ENCODE data around the gene TM7SF3.
A peak's percentile ranks its signal among the peaks of the same experiment; 100 is the strongest.
"Not testable (repeated sequence)": the region's sequence is repeated elsewhere in the genome, so short reads cannot be mapped to it uniquely, and the experiment has no call there.

The TM7SF3 gene

DNA sequence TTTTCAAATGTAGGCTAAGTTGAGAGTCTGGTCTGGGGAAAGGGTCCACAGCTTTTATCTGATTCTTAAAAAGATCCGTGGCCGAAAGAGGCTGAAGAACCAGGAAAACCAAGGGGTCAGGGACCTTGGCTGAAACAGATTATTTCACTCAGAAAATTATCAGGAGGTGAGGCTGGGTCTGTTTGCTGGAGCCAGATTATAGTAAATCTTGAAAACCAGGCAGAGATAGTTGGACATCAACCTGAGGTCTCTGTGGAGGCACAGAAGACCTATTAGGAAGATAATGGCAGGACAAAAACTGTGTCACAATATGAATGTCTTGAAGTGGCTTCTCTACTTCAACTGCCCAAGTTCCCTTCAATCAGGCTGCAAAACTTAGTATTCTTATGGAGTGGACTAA is 6.6 kb upstream of the TM7SF3 start:
- H3K4me1 ChIP-seq (ENCODE audit: low read depth, poor library complexity, severe bottlenecking): peaks cover 25% of the 10 kb centered on the region
- no peak overlapping the region for H3K4me2 ChIP-seq
- no peaks in the 10 kb centered on the region for H3K27me3 ChIP-seq (ENCODE audit: insufficient read depth, low read depth)
- no peak overlapping the region for H3K4me3 ChIP-seq (IDR thresholded peaks at IDR 0.05; ENCODE audit: insufficient read depth, low read depth, low read length)
- H3K9ac ChIP-seq: no peak overlapping the region
- TF ChIP-seq, protein P1, sequence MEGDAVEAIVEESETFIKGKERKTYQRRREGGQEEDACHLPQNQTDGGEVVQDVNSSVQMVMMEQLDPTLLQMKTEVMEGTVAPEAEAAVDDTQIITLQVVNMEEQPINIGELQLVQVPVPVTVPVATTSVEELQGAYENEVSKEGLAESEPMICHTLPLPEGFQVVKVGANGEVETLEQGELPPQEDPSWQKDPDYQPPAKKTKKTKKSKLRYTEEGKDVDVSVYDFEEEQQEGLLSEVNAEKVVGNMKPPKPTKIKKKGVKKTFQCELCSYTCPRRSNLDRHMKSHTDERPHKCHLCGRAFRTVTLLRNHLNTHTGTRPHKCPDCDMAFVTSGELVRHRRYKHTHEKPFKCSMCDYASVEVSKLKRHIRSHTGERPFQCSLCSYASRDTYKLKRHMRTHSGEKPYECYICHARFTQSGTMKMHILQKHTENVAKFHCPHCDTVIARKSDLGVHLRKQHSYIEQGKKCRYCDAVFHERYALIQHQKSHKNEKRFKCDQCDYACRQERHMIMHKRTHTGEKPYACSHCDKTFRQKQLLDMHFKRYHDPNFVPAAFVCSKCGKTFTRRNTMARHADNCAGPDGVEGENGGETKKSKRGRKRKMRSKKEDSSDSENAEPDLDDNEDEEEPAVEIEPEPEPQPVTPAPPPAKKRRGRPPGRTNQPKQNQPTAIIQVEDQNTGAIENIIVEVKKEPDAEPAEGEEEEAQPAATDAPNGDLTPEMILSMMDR (conservative IDR thresholded peaks at IDR 0.05; ENCODE audit: low read depth, low read length): no peak
- H3K36me3 ChIP-seq (ENCODE audit: insufficient read depth): no peaks in the 10 kb centered on the region
- peaks cover 26% of the 10 kb centered on the region for H3K79me2 ChIP-seq (ENCODE audit: insufficient read depth, low read depth)
- no peak overlapping the region for H2AFZ ChIP-seq (ENCODE audit: low read depth)
- H4K20me1 ChIP-seq (ENCODE audit: insufficient read depth): no peaks in the 10 kb centered on the region
- H3K27ac ChIP-seq: no peak overlapping the region

DNA sequence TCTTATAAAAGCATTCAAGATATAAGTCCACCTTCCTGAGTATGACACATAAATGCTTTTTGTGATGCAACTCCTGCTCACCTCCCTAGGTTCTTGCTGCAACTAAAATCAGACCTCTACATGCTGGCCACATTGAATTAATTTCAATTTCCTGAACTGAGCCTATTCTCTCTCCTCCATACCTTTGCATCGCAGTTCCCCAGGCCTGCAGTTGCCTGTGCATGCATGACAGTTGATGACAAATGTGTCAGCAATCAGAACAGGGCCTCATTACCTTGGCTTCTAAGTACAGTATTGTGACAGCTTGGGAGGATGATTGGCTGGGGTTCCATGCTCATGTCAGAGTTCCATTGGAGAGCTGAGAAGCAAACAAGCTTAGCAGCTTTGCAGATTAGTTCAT is 3.9 kb upstream of the TM7SF3 start:
- Histone ChIP-seq H4K20me1 (ENCODE audit: insufficient read depth) (no peaks in the 10 kb centered on the region), H3K79me2 (ENCODE audit: insufficient read depth, low read depth) (no peaks in the 10 kb centered on the region), H3K36me3 (ENCODE audit: insufficient read depth) (no peaks in the 10 kb centered on the region), H3K4me3 (IDR thresholded peaks at IDR 0.05; ENCODE audit: insufficient read depth, low read depth, low read length) (no peak overlapping the region), H3K27ac (no peak overlapping the region), H3K4me1 (ENCODE audit: low read depth, poor library complexity, severe bottlenecking) (peaks cover 21% of the 10 kb centered on the region), H3K9ac (no peak overlapping the region), H3K4me2 (no peak overlapping the region), H3K27me3 (ENCODE audit: insufficient read depth, low read depth) (no peaks in the 10 kb centered on the region), H2AFZ (ENCODE audit: low read depth) (no peak overlapping the region)
- TF ChIP-seq, protein P1 (conservative IDR thresholded peaks at IDR 0.05; ENCODE audit: low read depth, low read length): no peak

DNA sequence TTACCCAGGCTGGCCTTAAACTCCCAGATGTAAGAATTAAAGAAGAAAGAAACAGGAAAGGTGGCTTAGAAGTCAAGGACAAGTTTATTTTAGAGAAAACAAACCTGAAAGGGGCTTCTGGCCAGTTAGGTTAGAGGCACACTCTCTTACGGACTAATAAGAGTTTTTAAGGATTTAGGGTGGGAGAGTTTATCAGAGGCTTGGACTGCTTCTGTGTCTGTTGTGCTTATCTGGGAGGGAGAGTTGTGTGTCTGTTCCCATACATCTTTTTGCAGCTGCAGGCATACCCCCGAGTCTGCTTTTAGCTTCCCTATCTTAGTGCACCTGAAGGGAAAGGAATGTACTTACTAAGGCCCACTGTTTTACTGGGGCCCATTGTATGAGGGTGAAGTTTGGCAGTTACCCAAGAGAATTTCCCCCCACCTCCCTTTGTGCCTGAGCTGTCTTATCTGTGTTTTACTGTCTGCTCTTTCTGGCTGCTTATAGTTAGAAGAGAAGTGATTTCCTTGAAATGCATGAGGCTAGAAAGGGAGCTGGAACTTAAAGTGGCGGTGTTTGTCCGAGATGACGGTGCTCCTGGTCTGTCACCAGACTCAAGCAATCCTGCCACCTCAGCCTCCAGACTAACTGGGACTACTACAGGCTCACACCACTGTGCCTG is 3.1 kb upstream of the TM7SF3 start:
- H2AFZ ChIP-seq (ENCODE audit: low read depth); H3K9ac ChIP-seq; H4K20me1 ChIP-seq (ENCODE audit: insufficient read depth): not testable (repeated sequence)

DNA sequence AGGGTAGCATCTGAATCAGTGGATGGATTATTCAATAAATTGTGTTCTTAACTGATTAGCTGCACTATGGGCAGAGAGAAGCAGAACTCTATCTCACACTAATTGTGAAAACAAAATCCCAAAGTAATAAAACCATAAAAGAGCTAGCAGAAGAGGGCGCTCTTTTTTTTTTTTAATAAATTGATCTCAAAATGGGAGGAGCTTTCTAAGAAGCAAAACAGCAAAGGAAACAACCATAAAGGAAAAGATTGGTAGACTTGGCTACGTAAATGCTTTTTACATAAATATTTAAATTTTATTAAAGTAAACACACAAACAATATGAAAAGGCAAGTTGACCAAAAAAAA is 1.5 kb upstream of the TM7SF3 start:
- Histone ChIP-seq H3K79me2 (ENCODE audit: insufficient read depth, low read depth) (no peaks in the 10 kb centered on the region), H3K27me3 (ENCODE audit: insufficient read depth, low read depth) (no peaks in the 10 kb centered on the region), H3K9ac (no peak overlapping the region), H4K20me1 (ENCODE audit: insufficient read depth) (no peaks in the 10 kb centered on the region), H3K4me1 (ENCODE audit: low read depth, poor library complexity, severe bottlenecking) (peaks cover 34% of the 10 kb centered on the region), H3K4me3 (IDR thresholded peaks at IDR 0.05; ENCODE audit: insufficient read depth, low read depth, low read length) (no peak overlapping the region), H3K4me2 (peak overlapping the region; percentile 71; the same call in 1 of the 2 replicates), H2AFZ (ENCODE audit: low read depth) (peak overlapping the region; percentile 70; the same call in 1 of the 2 replicates), H3K27ac (peak overlapping the region; percentile 86; the same call in 1 of the 2 replicates), H3K36me3 (ENCODE audit: insufficient read depth) (no peaks in the 10 kb centered on the region)
- TF ChIP-seq, protein P1 (conservative IDR thresholded peaks at IDR 0.05; ENCODE audit: low read depth, low read length): peak; percentile 72

More for the DNA sequence above, 3.1 kb upstream of the TM7SF3 start:
- H3K4me2 ChIP-seq; H3K36me3 ChIP-seq (ENCODE audit: insufficient read depth); H3K27ac ChIP-seq; H3K27me3 ChIP-seq (ENCODE audit: insufficient read depth, low read depth); H3K79me2 ChIP-seq (ENCODE audit: insufficient read depth, low read depth); H3K4me3 ChIP-seq (IDR thresholded peaks at IDR 0.05; ENCODE audit: insufficient read depth, low read depth, low read length): not testable (repeated sequence)
- H3K4me1 ChIP-seq (ENCODE audit: low read depth, poor library complexity, severe bottlenecking): peaks cover 29% of the 10 kb centered on the region
